ENCODE measurements around the gene RXFP3.

GRCh38 chr5:33925278-33925677 is 10.9 kb upstream of the RXFP3 start:
- no peak for TF ChIP-seq EZH2phosphoT487 (IDR thresholded peaks at IDR 0.05)
- no peak for TF ChIP-seq CTCF (IDR thresholded peaks at IDR 0.05)
